Pancreas (tissue), 10 donors: ENCODE results near the gene TMEM182. TPM values are rescaled to one million over a fixed set of nuclear protein-coding genes. Genes with fewer than 3 reads are reported as not detected.

ENCODE experiments used
- ATAC-seq, 4 donors: fragments of 200-7000 bp; cut with Tn5 transposase; one replicate each; pipeline versions ENCODE4 v1.8.0 to v1.9.1; 2020; ENCODE audit warnings: mild to moderate bottlenecking in 4 of 4, moderate library complexity in 4 of 4
- DNase-seq, 6 donors: peaks; one replicate each; pipeline ENCODE4 v3.0.0-alpha.2; 2020
- FAIRE-seq: peaks from 2 replicates; lab custom pipeline; 2012; peaks lifted over from hg19 to GRCh38; lab: Jason Lieb, UNC
- H3K27ac ChIP-seq, 4 donors: fragments of 200-600 bp; sonication (generic); 1 replicate in 3 of 4; 2 replicates in 1 of 4; pipeline versions ENCODE4 v1.5.0 to v1.8.0; 2020
- H3K27me3 ChIP-seq, 4 donors: fragments of 200-600 bp; one replicate each; pipeline ENCODE4 v1.8.0; 2021
- H3K36me3 ChIP-seq, 3 donors: fragments of 200-600 bp; sonication (generic) in 1 of 3; one replicate each; pipeline versions ENCODE4 v1.5.0 to v1.8.0; 2020 to 2021
- H3K4me1 ChIP-seq, 3 donors: fragments of 200-600 bp; one replicate each; pipeline ENCODE4 v1.8.0; 2021
- H3K4me3 ChIP-seq, 4 donors: fragments of 200-600 bp; sonication (generic) in 2 of 4; one replicate each; pipeline versions ENCODE4 v1.5.0 to v1.8.0; 2020 to 2021
- H3K9me3 ChIP-seq, 4 donors: fragments of 200-600 bp; one replicate each; pipeline ENCODE4 v1.8.0; 2021
- CTCF ChIP-seq, 4 donors: fragments of 200-600 bp; sonication (generic) in 3 of 4; IDR thresholded peaks; one replicate each; pipeline versions ENCODE4 v1.5.0 to v1.8.0; 2021; ENCODE audit warnings: antibody characterized with exemption in 4 of 4
- WGBS, 2 donors: extraction: QIAGEN DNeasy Blood & Tissue Kit; methylation state at CpG; one replicate each; pipeline ENCODE4 v1.1.7; 2013; 5-methylcytosine and 5-hydroxymethylcytosine counted together
- intact Hi-C, 3 donors: fragments of 100-400 bp; cut with DNase I; formaldehyde crosslinking; loops; one replicate each; pipeline versions ENCODE4 v1.11.1 to v1.14.2; 2022
- polyA plus RNA-seq, 2 donors: library from polyadenylated mRNA; stranded (reverse); fragments of 200-250 nt; gene quantifications; one replicate each; pipeline ENCODE4 v1.2.3, GENCODE V29; 2013
- total RNA-seq, 6 donors: library from RNA; stranded (reverse); fragmentation: NEBNext Ultra II Directional in 4 of 6; extraction: Animal tissue kit (Norgen Biotek cat#: 25700) in 4 of 6; gene quantifications; one replicate each; pipeline versions ENCODE4 v1.2.1 to v1.2.4, GENCODE V29; 2021 to 2023
- donor health status: healthy with polysubstance abuse.
- donor health status: DM: no; HTN: no; CAD: no; lungs with moderate emphysema.
- donor health status: DM: no; HTN: no; CAD: no.
- donor health status: control.
- donor health status: control.
- donor health status: Bipolar disorder and iron deficiency.
- donor health status: DM: yes; HTN: yes; CAD: no.
- donor health status: DM: no; HTN: no; CAD: no.
- donor health status: DM: no; HTN: no; CAD: no.
- donor health status: DM: yes; HTN: yes; CAD: no.

The TMEM182 gene
- total and polyA plus RNA-seq, 8 donors, result 0.80 to 4.1 (median 2.4) TPM

- 90 to 95% methylated on average over 8 of the region's 8 CpGs for WGBS, 2 donors
- Histone ChIP-seq H3K4me1 (peaks cover 0 to 6% (median 0%) of the 10 kb centered on the region in 3 donors), H3K27me3 (no peaks in the 10 kb centered on the region), H3K9me3 (no peaks in the 10 kb centered on the region), H3K27ac (no peak overlapping the region), H3K4me3 (no peak overlapping the region), H3K36me3 (no peaks in the 10 kb centered on the region)
- FAIRE-seq (no peak), ATAC-seq (no peak), DNase-seq (no peak)
- intact Hi-C loops, result no loop called here
- TF ChIP-seq CTCF (IDR thresholded peaks at IDR 0.05), result no peak
Measured at GRCh38 chr2:102792568-102793208, 30.9 kb downstream of the TMEM182 start.

- Histone ChIP-seq H3K27ac (no peak overlapping the region), H3K27me3 (no peaks in the 10 kb centered on the region), H3K36me3 (no peaks in the 10 kb centered on the region), H3K4me3 (no peak overlapping the region), H3K4me1 (peaks cover 0 to 6% (median 0%) of the 10 kb centered on the region in 3 donors), H3K9me3 (no peaks in the 10 kb centered on the region)
- no peak for TF ChIP-seq CTCF (IDR thresholded peaks at IDR 0.05)
- FAIRE-seq (no peak), DNase-seq (no peak), ATAC-seq (no peak)
- intact Hi-C loops, result no loop called here
- 80 to 91% methylated on average over 4 of the region's 4 CpGs for WGBS, 2 donors
Measured at GRCh38 chr2:102795641-102796040, 33.8 kb downstream of the TMEM182 start.

- TF ChIP-seq CTCF (IDR thresholded peaks at IDR 0.05), result no peak
Measured at GRCh38 chr2:102796337-102796736, 34.5 kb downstream of the TMEM182 start.

GRCh38 chr2:102797486-102797885, 35.7 kb downstream of the TMEM182 start:
- ATAC-seq (no peak), FAIRE-seq (no peak), DNase-seq (no peak)
- H3K27me3 ChIP-seq, result no peaks in the 10 kb centered on the region
- no peak for TF ChIP-seq CTCF (IDR thresholded peaks at IDR 0.05)
- intact Hi-C loops, result no loop called here
- no peak overlapping the region for H3K4me3 ChIP-seq
- 90 to 99% methylated on average over 2 of the region's 2 CpGs for WGBS, 2 donors
- no peak overlapping the region for H3K27ac ChIP-seq
- H3K9me3 ChIP-seq, result no peaks in the 10 kb centered on the region
- H3K36me3 ChIP-seq, result no peaks in the 10 kb centered on the region
- H3K4me1 ChIP-seq, result peaks cover 0 to 6% (median 0%) of the 10 kb centered on the region in 3 donors

More at GRCh38 chr2:102796337-102796736, 34.5 kb downstream of the TMEM182 start:
- H3K4me1 ChIP-seq, result peaks cover 0 to 6% (median 0%) of the 10 kb centered on the region in 3 donors
- FAIRE-seq (no peak), ATAC-seq (peak in 2 of 4 donors; percentile 39 to 53), DNase-seq (no peak)
- no peaks in the 10 kb centered on the region for H3K36me3 ChIP-seq
- no peaks in the 10 kb centered on the region for H3K27me3 ChIP-seq
- no peak overlapping the region for H3K4me3 ChIP-seq
- no peaks in the 10 kb centered on the region for H3K9me3 ChIP-seq
- H3K27ac ChIP-seq, result no peak overlapping the region
- WGBS, 2 donors, result 17 to 21% methylated on average over 2 of the region's 2 CpGs
- intact Hi-C loops, result no loop called here

GRCh38 chr2:102798181-102798580, 36.4 kb downstream of the TMEM182 start:
- whole genome bisulfite sequencing, 2 donors, result 97% methylated on average over 2 of the region's 2 CpGs
- Histone ChIP-seq H3K9me3 (no peaks in the 10 kb centered on the region), H3K27me3 (no peaks in the 10 kb centered on the region), H3K4me3 (no peak overlapping the region), H3K27ac (no peak overlapping the region), H3K36me3 (no peaks in the 10 kb centered on the region), H3K4me1 (peaks cover 0 to 6% (median 0%) of the 10 kb centered on the region in 3 donors)
- ATAC-seq (no peak), DNase-seq (no peak), FAIRE-seq (no peak)
- no peak for TF ChIP-seq CTCF (IDR thresholded peaks at IDR 0.05)
- intact Hi-C loops, result no loop called here
